Fibroblast of mammary gland (primary cell): Measurements from ENCODE around the gene PCBD1.
"Not testable (repeated sequence)": the region's sequence is repeated elsewhere in the genome, so short reads cannot be mapped to it uniquely, and the experiment has no call there.

Source experiments
- DNase-seq: peaks from one replicate; pipeline ENCODE4 v3.0.0-alpha.2; 2010; ENCODE audit warnings: low read depth
- H3K4me3 ChIP-seq: 2 replicates; pipeline ENCODE4 v1.5.1; 2011; ENCODE audit warnings: low read depth, mild to moderate bottlenecking, low read length, moderate library complexity; ENCODE audit not compliant: control insufficient read depth
- TF ChIP-seq, protein P1 (sequence below): conservative IDR thresholded peaks from 2 replicates; pipeline ENCODE4 v1.5.1; 2011; ENCODE audit warnings: low read depth, low read length, inconsistent platforms; ENCODE audit not compliant: control insufficient read depth, insufficient read depth

Gene PCBD1

DNA sequence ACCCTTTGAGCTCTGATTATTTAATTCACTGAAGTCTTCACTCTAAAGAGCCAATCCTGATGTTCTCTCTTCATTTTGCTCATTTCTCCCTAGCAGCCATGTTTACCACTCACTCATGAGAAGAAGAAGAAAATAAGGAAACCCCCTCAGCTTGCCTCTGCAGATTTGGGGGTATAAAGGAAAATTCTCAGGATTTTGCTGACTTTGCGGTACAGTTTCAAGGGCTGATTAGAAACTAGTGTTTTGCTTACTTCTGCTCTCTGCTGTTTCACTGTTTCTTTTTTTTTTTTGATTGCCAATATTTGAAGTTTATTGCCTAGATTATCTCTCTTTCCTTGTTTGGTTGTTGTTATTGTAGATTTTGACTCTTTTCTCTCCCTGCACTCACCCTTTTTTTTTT lies 23.4 kb downstream of the PCBD1 start:
- TF ChIP-seq, protein P1, sequence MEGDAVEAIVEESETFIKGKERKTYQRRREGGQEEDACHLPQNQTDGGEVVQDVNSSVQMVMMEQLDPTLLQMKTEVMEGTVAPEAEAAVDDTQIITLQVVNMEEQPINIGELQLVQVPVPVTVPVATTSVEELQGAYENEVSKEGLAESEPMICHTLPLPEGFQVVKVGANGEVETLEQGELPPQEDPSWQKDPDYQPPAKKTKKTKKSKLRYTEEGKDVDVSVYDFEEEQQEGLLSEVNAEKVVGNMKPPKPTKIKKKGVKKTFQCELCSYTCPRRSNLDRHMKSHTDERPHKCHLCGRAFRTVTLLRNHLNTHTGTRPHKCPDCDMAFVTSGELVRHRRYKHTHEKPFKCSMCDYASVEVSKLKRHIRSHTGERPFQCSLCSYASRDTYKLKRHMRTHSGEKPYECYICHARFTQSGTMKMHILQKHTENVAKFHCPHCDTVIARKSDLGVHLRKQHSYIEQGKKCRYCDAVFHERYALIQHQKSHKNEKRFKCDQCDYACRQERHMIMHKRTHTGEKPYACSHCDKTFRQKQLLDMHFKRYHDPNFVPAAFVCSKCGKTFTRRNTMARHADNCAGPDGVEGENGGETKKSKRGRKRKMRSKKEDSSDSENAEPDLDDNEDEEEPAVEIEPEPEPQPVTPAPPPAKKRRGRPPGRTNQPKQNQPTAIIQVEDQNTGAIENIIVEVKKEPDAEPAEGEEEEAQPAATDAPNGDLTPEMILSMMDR: no peak
- no peak for DNase-seq
- no peak overlapping the region for H3K4me3 ChIP-seq

DNA sequence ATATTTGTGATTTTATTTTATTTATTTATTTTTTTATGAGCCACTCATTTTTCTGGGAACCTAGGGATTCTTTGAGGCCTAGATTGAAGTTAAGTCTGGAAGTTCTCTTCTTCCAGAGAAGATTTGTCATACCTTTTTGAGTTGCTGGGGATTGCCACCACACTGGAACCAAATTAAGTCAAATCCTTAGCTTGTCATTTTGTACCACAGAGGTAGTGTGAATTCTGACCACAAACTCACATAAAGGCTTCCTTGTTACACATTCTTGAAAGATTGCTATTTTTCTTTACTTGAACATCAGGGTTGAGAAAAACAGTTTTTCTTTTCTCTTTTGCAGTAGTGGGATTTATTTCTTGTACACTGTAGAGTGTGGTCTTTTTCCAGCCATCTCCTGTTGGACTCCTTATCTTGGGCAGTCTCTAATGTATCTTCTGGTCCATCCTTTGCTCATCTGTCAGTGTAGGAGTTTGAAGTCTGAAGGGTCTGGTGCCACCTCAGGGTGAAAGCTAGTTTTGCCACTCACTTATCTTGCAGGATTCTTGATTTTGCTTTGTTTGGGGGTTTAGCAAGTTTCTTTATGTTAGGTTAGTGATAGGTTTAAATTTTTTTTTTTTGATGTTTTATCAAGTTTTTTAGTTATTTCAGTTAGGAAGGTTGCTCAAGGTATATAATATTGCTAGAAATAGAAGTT lies 24.8 kb downstream of the PCBD1 start:
- TF ChIP-seq, protein P1: no peak
- no peak for DNase-seq
- H3K4me3 ChIP-seq: no peak overlapping the region

DNA sequence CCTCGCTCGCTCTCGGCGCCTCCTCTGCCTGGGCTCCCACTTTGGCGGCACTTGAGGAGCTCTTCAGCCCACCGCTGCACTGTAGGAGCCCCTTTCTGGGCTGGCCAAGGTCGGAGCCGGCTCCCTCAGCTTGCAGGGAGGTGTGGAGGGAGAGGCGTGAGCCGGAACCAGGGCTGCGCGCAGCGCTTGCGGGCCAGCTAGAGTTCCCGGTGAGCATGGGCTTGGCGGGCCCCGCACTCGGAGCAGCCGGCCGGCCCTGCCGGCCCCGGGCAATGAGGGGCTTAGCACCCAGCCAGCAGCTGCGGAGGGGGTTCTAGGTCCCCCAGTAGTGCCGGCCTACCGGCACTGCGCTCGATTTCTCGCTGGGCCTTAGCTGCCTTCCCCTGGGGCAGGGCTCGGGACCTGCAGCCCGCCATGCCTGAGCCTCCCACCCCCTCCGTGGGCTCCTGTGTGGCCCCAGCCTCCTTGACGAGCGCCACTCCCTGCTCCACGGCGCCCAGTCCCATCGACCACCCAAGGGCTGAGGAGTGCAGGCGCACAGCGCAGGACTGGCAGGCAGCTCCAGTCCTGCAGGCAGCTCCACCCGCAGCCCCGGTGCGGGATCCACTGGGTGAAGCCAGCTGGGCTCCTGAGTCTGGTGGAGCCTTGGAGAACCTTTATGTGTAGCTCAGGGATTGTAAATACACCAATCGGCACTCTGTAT lies 26.7 kb downstream of the PCBD1 start:
- not testable (repeated sequence) for H3K4me3 ChIP-seq, DNase-seq

DNA sequence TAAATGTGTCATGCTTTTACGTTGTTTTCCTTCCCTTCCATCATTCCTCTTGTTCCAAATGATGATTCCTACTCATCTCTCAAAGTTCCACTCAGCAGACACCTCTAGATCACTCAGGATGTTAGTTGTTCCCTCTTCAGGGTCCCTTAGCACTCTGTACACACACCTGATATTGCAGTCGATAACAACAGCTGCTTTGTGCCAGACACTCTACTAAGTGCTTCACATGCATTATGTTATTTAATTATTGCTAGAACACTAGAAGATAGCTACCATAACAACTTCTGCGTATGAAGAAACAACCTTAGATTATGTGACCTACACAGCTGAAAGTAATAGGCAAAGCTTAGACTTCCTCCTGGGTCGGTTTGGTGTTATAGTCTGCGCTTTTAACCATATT lies 29.6 kb downstream of the PCBD1 start:
- no peak overlapping the region for H3K4me3 ChIP-seq
- TF ChIP-seq, protein P1: no peak
- DNase-seq: no peak

DNA sequence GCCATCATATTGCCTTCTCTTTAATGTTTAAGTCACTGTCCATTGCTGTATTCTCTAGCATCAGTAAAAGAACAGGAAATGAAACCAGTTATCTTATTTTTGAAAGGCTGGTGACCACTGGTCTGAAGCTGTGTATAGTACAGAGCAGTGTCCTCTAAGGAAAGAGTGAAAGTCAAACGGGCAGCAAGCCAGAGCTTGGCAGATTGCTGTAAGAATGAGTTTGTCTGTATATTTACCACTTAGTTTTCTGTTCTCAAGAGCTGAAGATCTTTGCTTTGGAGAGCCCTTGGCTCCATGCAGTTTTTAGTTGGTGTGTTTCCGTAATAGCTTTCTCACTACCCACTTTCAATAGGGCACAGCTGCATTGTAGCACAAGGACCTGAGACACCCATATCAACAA lies 31.9 kb downstream of the PCBD1 start:
- no peak overlapping the region for H3K4me3 ChIP-seq
- no peak for DNase-seq
- TF ChIP-seq, protein P1: no peak

DNA sequence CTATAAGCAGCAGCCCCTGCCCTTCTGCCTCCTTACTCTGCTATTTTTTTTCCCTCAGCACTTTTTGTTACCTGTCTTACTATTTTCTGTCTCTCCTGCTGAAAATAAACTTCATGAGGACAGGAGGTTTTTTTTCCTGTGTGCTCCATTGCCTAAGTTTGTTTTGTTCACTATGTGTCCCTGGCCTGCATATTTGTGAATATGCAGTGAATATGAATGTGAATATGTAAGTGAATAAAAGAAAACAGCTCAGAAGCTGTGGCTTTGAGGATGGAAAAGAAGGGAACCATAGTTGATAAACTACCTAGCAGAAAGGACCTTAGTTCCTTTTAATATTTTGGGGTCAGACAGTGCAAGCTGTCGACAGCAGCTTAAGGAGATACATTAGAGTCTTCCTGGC lies 34.9 kb downstream of the PCBD1 start:
- no peak for DNase-seq
- TF ChIP-seq, protein P1: no peak
- H3K4me3 ChIP-seq: no peak overlapping the region

DNA sequence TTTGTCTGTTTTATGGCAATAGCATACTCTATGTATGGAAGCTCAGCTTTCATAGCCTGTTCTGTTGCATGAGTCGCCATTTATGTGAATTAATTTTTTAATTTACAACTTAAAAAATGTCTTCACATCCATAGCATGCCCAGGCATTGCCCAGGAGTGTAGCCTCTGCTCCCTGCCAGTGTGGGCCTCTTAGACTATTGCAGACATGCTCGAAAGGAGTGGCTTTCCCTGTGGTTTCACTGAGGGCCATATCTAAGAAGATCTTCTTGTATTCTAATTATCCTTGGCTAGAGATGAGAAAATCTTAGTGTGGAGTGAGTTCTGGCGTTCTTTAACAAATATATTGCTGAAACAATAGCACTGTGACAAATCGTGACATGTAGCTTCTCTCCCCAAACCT lies 35.3 kb downstream of the PCBD1 start:
- no peak for DNase-seq
- TF ChIP-seq, protein P1: no peak

More for the DNA sequence above, 35.3 kb downstream of the PCBD1 start:
- no peak overlapping the region for H3K4me3 ChIP-seq
